DOHH2 (cell line): ENCODE measurements around the gene KIF6.

Experiments used
- H3F3A ChIP-seq: fragments of 200-600 bp; sonication (generic), shearing (Covaris generic); 2 replicates; pipeline ENCODE4 v1.6.0; 2016; ENCODE audit warnings: antibody characterized with exemption, mild to moderate bottlenecking; ENCODE audit not compliant: control insufficient read depth, insufficient read depth
- H3K27ac ChIP-seq: fragments of 200-600 bp; sonication (generic); 2 replicates; pipeline ENCODE4 v1.5.1; 2014; ENCODE audit warnings: low read depth, mild to moderate bottlenecking, low read length, moderate library complexity
- H3K27me3 ChIP-seq: fragments of 200-600 bp; sonication (generic); 2 replicates; pipeline ENCODE4 v1.6.1; 2014; ENCODE audit warnings: mild to moderate bottlenecking, low read length, mixed read lengths; ENCODE audit not compliant: control insufficient read depth
- H3K36me3 ChIP-seq: fragments of 200-600 bp; sonication (generic); 2 replicates; pipeline ENCODE4 v1.6.1; 2014; ENCODE audit warnings: mild to moderate bottlenecking, low read length, moderate library complexity, mixed read lengths; ENCODE audit not compliant: control insufficient read depth
- H3K4me1 ChIP-seq: fragments of 200-600 bp; sonication (generic); 2 replicates; pipeline ENCODE4 v1.6.1; 2014; ENCODE audit warnings: mild to moderate bottlenecking, low read length, mixed read lengths; ENCODE audit not compliant: control insufficient read depth
- H3K4me2 ChIP-seq: fragments of 200-600 bp; sonication (generic); 2 replicates; pipeline ENCODE4 v1.6.0; 2014; ENCODE audit warnings: mild to moderate bottlenecking, low read length, moderate library complexity
- H3K4me3 ChIP-seq: fragments of 200-600 bp; sonication (generic); 2 replicates; pipeline ENCODE4 v1.5.1; 2014; ENCODE audit warnings: mild to moderate bottlenecking, low read length, mixed read lengths
- H3K79me2 ChIP-seq: fragments of 200-600 bp; sonication (generic); 2 replicates; pipeline ENCODE4 v1.6.1; 2014; ENCODE audit warnings: mild to moderate bottlenecking, low read length, mixed read lengths; ENCODE audit not compliant: control insufficient read depth
- H3K9me2 ChIP-seq: fragments of 200-600 bp; sonication (generic); replicated peaks from 2 replicates; pipeline ENCODE4 v1.6.1; 2014; ENCODE audit warnings: mild to moderate bottlenecking, low read length, mixed read lengths; ENCODE audit not compliant: control insufficient read depth
- H3K9me3 ChIP-seq: fragments of 200-600 bp; sonication (generic); 2 replicates; pipeline ENCODE4 v1.6.1; 2014; ENCODE audit warnings: antibody characterized with exemption, low read length, mixed read lengths; ENCODE audit not compliant: control insufficient read depth, insufficient read depth
- H4K20me1 ChIP-seq: fragments of 200-600 bp; sonication (generic); 2 replicates; pipeline ENCODE4 v1.6.0; 2014; ENCODE audit warnings: low read depth, mild to moderate bottlenecking, antibody characterized with exemption, low read length, moderate library complexity; ENCODE audit not compliant: control insufficient read depth, insufficient read depth
- EZH2phosphoT487 ChIP-seq: fragments of 200-600 bp; sonication (generic); IDR thresholded peaks from 2 replicates; pipeline ENCODE4 v1.6.1; 2017; ENCODE audit warnings: borderline replicate concordance, mild to moderate bottlenecking, antibody characterized with exemption, low read length, moderate library complexity, mixed read lengths
- TF ChIP-seq, protein P1 (sequence below): fragments of 200-600 bp; sonication (generic); IDR thresholded peaks from one replicate; pipeline ENCODE4 v1.5.1; 2014; ENCODE audit warnings: antibody characterized with exemption, mild to moderate bottlenecking, low read depth, low read length; ENCODE audit not compliant: poor library complexity, severe bottlenecking

KIF6 gene

DNA sequence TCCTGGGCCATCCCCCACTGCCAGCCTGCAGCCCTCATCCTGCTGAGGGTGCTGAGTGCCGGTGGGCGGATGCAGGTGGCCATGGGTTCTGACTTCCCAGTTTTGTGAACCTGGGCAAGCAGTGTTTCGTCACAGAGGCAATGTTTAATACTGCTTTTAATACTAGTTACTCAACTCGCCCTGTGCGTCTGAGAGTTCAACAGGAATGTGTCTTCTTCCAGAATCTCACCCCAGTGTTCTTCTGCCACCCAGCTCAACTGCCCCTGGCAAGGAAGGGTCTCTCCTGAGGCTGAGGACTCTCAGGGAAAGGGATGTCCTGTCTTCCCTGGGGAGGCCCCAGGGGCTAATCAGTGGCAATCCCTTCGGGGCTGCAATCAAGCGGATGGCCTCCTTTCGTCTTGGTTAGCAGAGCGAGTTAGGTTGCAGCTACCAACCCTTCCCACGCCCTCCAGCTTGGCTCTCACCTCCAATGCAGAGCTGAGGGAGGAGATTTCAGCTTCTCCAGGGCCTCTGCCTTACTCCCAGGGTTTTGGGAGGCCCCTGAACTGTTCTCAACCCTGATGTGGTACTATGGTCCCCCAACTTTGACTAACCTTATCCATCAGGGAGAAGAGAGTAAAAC is 404.7 kb downstream of the KIF6 start:
- no peak overlapping the region for H3K27ac ChIP-seq
- H3K4me2 ChIP-seq = no peak overlapping the region
- no peaks in the 10 kb centered on the region for H3K36me3 ChIP-seq
- no peaks in the 10 kb centered on the region for H3K27me3 ChIP-seq
- H4K20me1 ChIP-seq = no peaks in the 10 kb centered on the region
- H3K9me2 ChIP-seq = no peaks in the 10 kb centered on the region
- H3K79me2 ChIP-seq = no peaks in the 10 kb centered on the region
- no peaks in the 10 kb centered on the region for H3K4me1 ChIP-seq
- H3K9me3 ChIP-seq = no peaks in the 10 kb centered on the region
- no peaks in the 10 kb centered on the region for H3F3A ChIP-seq
- TF ChIP-seq, protein P1, sequence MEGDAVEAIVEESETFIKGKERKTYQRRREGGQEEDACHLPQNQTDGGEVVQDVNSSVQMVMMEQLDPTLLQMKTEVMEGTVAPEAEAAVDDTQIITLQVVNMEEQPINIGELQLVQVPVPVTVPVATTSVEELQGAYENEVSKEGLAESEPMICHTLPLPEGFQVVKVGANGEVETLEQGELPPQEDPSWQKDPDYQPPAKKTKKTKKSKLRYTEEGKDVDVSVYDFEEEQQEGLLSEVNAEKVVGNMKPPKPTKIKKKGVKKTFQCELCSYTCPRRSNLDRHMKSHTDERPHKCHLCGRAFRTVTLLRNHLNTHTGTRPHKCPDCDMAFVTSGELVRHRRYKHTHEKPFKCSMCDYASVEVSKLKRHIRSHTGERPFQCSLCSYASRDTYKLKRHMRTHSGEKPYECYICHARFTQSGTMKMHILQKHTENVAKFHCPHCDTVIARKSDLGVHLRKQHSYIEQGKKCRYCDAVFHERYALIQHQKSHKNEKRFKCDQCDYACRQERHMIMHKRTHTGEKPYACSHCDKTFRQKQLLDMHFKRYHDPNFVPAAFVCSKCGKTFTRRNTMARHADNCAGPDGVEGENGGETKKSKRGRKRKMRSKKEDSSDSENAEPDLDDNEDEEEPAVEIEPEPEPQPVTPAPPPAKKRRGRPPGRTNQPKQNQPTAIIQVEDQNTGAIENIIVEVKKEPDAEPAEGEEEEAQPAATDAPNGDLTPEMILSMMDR = no peak
- no peak for TF ChIP-seq EZH2phosphoT487
- H3K4me3 ChIP-seq = no peak overlapping the region

DNA sequence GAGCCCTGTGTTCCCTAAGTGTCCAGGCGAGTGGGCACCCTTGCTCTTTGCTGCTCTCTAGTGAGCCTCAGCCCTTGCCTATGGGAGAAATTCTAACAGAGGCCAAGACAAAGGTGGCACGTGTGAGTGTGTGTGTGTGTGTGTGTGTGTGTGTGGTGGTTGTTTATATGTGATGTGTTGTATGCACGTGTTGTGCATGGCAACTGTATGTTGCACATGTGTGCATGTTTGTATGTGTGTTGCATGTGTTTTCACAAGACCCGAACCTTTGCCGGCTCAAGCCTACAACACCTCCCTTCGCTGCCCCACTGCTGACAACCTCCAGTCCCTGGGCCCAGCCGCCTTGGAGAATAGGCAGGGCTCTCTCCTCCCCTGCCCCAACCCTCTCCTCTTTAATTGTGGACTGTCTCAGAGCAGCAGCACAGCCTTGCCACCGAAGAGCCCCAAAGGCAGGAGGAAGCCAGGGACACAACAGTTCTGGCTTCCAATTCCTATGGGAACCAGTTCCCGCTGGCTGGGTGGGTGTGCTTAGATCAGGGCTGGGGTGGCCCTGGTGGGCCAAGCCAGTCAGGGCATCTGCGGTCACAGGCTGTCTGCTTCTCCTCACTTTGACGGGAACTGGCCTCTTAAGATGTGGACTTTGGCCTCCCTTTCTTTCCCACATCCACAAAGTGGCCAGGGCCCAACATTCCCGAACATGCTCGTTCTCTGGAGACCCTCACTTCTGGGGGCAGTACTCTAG is 405.4 kb downstream of the KIF6 start:
- Histone ChIP-seq H4K20me1 (no peaks in the 10 kb centered on the region), H3K9me2 (no peaks in the 10 kb centered on the region), H3K4me3 (no peak overlapping the region), H3K79me2 (no peaks in the 10 kb centered on the region), H3K27ac (no peak overlapping the region), H3K4me2 (no peak overlapping the region), H3K9me3 (no peaks in the 10 kb centered on the region), H3K4me1 (no peaks in the 10 kb centered on the region), H3K27me3 (no peaks in the 10 kb centered on the region), H3K36me3 (no peaks in the 10 kb centered on the region), H3F3A (no peaks in the 10 kb centered on the region)
- TF ChIP-seq, protein P1 = no peak
- TF ChIP-seq EZH2phosphoT487 = no peak

DNA sequence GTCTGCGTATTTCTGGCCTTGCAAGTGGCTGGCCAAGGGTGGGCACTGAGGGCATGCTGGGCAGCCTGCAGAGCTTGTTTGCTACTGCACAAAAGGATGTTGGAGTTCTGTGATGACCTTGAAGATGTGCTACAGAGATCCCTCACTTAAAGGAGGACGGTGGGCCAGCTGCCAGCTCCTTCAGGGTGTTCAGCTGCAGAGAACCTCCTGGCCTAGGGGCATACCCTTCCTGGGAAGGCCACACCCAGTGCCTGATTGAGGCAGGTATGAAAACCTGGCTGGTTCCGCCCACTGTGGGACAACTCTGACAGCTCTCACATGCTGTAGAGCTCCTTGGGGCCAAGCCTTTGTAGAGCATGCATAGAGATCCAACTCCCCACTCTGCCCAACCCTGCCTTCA is 408.0 kb downstream of the KIF6 start:
- Histone ChIP-seq H3F3A (no peaks in the 10 kb centered on the region), H3K36me3 (no peaks in the 10 kb centered on the region), H3K79me2 (no peaks in the 10 kb centered on the region), H3K9me3 (no peaks in the 10 kb centered on the region), H3K4me3 (no peak overlapping the region), H3K9me2 (no peaks in the 10 kb centered on the region), H3K27me3 (no peaks in the 10 kb centered on the region), H3K4me1 (no peaks in the 10 kb centered on the region), H3K27ac (no peak overlapping the region), H3K4me2 (no peak overlapping the region), H4K20me1 (no peaks in the 10 kb centered on the region)
- TF ChIP-seq, protein P1 = no peak
- no peak for TF ChIP-seq EZH2phosphoT487
